Fibroblast of lung (primary cell): ENCODE measurements around the gene RIT2. TPM values are rescaled to one million over a fixed set of nuclear protein-coding genes. Genes with fewer than 3 reads are reported as not detected.

Experiments used
- DNase-seq, 2 donors: peaks; one replicate each; pipeline versions ENCODE4 v3.0.0 to v3.0.0-alpha.2; 2010; ENCODE audit warnings: low read depth in 2 of 2
- H2AFZ ChIP-seq: 2 replicates; pipeline ENCODE4 v1.5.1; 2012; ENCODE audit warnings: low read length, control low read depth, inconsistent platforms
- H3K27ac ChIP-seq: 2 replicates; pipeline ENCODE4 v1.5.1; 2011; ENCODE audit warnings: low read length, control low read depth; ENCODE audit not compliant: insufficient read depth
- H3K27me3 ChIP-seq: 2 replicates; pipeline ENCODE4 v1.5.1; 2011; ENCODE audit warnings: mild to moderate bottlenecking, low read length; ENCODE audit not compliant: control insufficient read depth, insufficient read depth
- H3K36me3 ChIP-seq: 2 replicates; pipeline ENCODE4 v1.5.1; 2011; ENCODE audit warnings: low read length; ENCODE audit not compliant: control insufficient read depth, insufficient read depth
- H3K4me1 ChIP-seq: 2 replicates; pipeline ENCODE4 v1.5.1; 2011; ENCODE audit warnings: low read length; ENCODE audit not compliant: control insufficient read depth, insufficient read depth; ENCODE audit errors: extremely low read depth
- H3K4me2 ChIP-seq: 2 replicates; pipeline ENCODE4 v1.5.1; 2011; ENCODE audit warnings: low read length, control low read depth; ENCODE audit not compliant: insufficient read depth; ENCODE audit errors: extremely low read depth
- H3K4me3 ChIP-seq, 4 experiments: fragments of 200-600 bp in 1 of 4; sonication (generic) in 1 of 4; replicated peaks in 1 of 4; 2 replicates each; pipeline ENCODE4 v1.5.1; 2011 to 2016; ENCODE audit warnings: low read length in 4 of 4, low read depth in 3 of 4, mild to moderate bottlenecking in 3 of 4, control low read depth in 2 of 4, inconsistent platforms in 1 of 4, mixed read lengths in 1 of 4; ENCODE audit not compliant: insufficient read depth in 1 of 4; ENCODE audit errors: control extremely low read depth in 1 of 4
- H3K79me2 ChIP-seq: 2 replicates; pipeline ENCODE4 v1.5.1; 2012; ENCODE audit warnings: mild to moderate bottlenecking, low read length, inconsistent platforms; ENCODE audit not compliant: control insufficient read depth, insufficient read depth
- H3K9ac ChIP-seq: 2 replicates; pipeline ENCODE4 v1.5.1; 2011; ENCODE audit warnings: mild to moderate bottlenecking, low read length, control low read depth; ENCODE audit not compliant: insufficient read depth
- H3K9me3 ChIP-seq: 2 replicates; pipeline ENCODE4 v1.5.1; 2012; ENCODE audit warnings: low read depth, low read length; ENCODE audit not compliant: control insufficient read depth, insufficient read depth
- H4K20me1 ChIP-seq: 2 replicates; pipeline ENCODE4 v1.5.1; 2011; ENCODE audit warnings: low read length; ENCODE audit not compliant: control insufficient read depth, insufficient read depth; ENCODE audit errors: extremely low read depth
- CTCF ChIP-seq, 2 donors: IDR thresholded peaks in 1 of 2; conservative IDR thresholded peaks in 1 of 2; 1 replicate in 1 of 2; 2 replicates in 1 of 2; pipeline ENCODE4 v1.5.1; 2011 to 2012; ENCODE audit warnings: low read length in 2 of 2, control low read depth in 1 of 2, inconsistent platforms in 1 of 2, low read depth in 1 of 2, mild to moderate bottlenecking in 1 of 2
- EZH2 ChIP-seq: IDR thresholded peaks from 2 replicates; pipeline ENCODE4 v1.5.1; 2012; ENCODE audit warnings: low read length, control low read depth, mild to moderate bottlenecking; ENCODE audit errors: missing control alignments
- polyA plus RNA-seq, 2 donors: library from polyadenylated mRNA; depleted of rRNA in 1 of 2; stranded (reverse) in 1 of 2; unstranded in 1 of 2; fragments of >200 nt; gene quantifications; 2 replicates each; pipeline ENCODE4 v1.2.1, GENCODE V29; 2011 to 2012; ENCODE audit warnings: missing spikeins in 1 of 2
- total RNA-seq: library from RNA; depleted of rRNA; stranded (reverse); fragments of >200 nt; gene quantifications from 2 replicates; pipeline ENCODE4 v1.2.1, GENCODE V29; 2014

Gene RIT2
- total and polyA plus RNA-seq, 2 donors (not counting 1 experiment from before 2014, with no cell fraction given) = not detected

GRCh38 chr18:43139288-43139946, 23.9 kb upstream of the RIT2 start:
- Histone ChIP-seq H3K4me3 (no peak overlapping the region), H3K4me2 (no peak overlapping the region), H3K36me3 (no peaks in the 10 kb centered on the region), H3K79me2 (no peaks in the 10 kb centered on the region), H3K9me3 (no peaks in the 10 kb centered on the region), H2AFZ (no peak overlapping the region), H3K9ac (no peak overlapping the region), H3K4me1 (no peaks in the 10 kb centered on the region), H4K20me1 (no peaks in the 10 kb centered on the region), H3K27me3 (no peaks in the 10 kb centered on the region), H3K27ac (no peak overlapping the region)
- no peak for DNase-seq
- no peak for TF ChIP-seq CTCF (conservative IDR thresholded peaks at IDR 0.05 in 1 of 2, IDR thresholded peaks at IDR 0.05 in 1 of 2; ENCODE audit: low read depth in 1 of 2, low read length in 2 of 2)
- no peak for TF ChIP-seq EZH2

GRCh38 chr18:43134876-43135275, 19.4 kb upstream of the RIT2 start:
- H3K9me3 ChIP-seq = no peaks in the 10 kb centered on the region
- no peak for DNase-seq
- no peak for TF ChIP-seq EZH2
- no peak for TF ChIP-seq CTCF (conservative IDR thresholded peaks at IDR 0.05 in 1 of 2, IDR thresholded peaks at IDR 0.05 in 1 of 2; ENCODE audit: low read depth in 1 of 2, low read length in 2 of 2)
- H3K36me3 ChIP-seq = no peaks in the 10 kb centered on the region
- no peaks in the 10 kb centered on the region for H3K4me1 ChIP-seq
- H3K79me2 ChIP-seq = no peaks in the 10 kb centered on the region
- H3K27me3 ChIP-seq = no peaks in the 10 kb centered on the region
- no peak overlapping the region for H3K27ac ChIP-seq
- H3K4me2 ChIP-seq = no peak overlapping the region
- no peak overlapping the region for H3K9ac ChIP-seq
- H4K20me1 ChIP-seq = no peaks in the 10 kb centered on the region
- H3K4me3 ChIP-seq = no peak overlapping the region
- no peak overlapping the region for H2AFZ ChIP-seq

- TF ChIP-seq EZH2 (no peak), CTCF (conservative IDR thresholded peaks at IDR 0.05 in 1 of 2, IDR thresholded peaks at IDR 0.05 in 1 of 2; ENCODE audit: low read depth in 1 of 2, low read length in 2 of 2) (no peak)
- no peak overlapping the region for H2AFZ ChIP-seq
Observed at GRCh38 chr18:43130716-43131260, 15.3 kb upstream of the RIT2 start.

More at GRCh38 chr18:43130716-43131260, 15.3 kb upstream of the RIT2 start:
- H3K4me3 ChIP-seq = no peak overlapping the region
- no peaks in the 10 kb centered on the region for H3K27me3 ChIP-seq
- H3K9ac ChIP-seq = no peak overlapping the region
- no peak for DNase-seq
- H3K79me2 ChIP-seq = no peaks in the 10 kb centered on the region
- H3K27ac ChIP-seq = no peak overlapping the region
- no peaks in the 10 kb centered on the region for H3K36me3 ChIP-seq
- no peaks in the 10 kb centered on the region for H3K4me1 ChIP-seq
- H3K9me3 ChIP-seq = no peaks in the 10 kb centered on the region
- H4K20me1 ChIP-seq = no peaks in the 10 kb centered on the region
- no peak overlapping the region for H3K4me2 ChIP-seq
